Colonic mucosa (tissue), 4 donors: Measurements from ENCODE around the gene MCRIP1. TPM values are rescaled to one million over a fixed set of nuclear protein-coding genes. Genes with fewer than 3 reads are reported as not detected.

Experiments used
- DNase-seq: peaks from one replicate; pipeline ENCODE4 v3.0.0-alpha.2; 2020
- H3K27ac ChIP-seq: fragments of 200-600 bp; one replicate; pipeline ENCODE4 v1.8.0; 2021
- H3K27me3 ChIP-seq: fragments of 200-600 bp; one replicate; pipeline ENCODE4 v1.8.0; 2021
- H3K36me3 ChIP-seq: fragments of 200-600 bp; one replicate; pipeline ENCODE4 v1.8.0; 2021
- H3K4me1 ChIP-seq: fragments of 200-600 bp; one replicate; pipeline ENCODE4 v1.8.0; 2021; ENCODE audit warnings: mild to moderate bottlenecking
- H3K4me3 ChIP-seq: fragments of 200-600 bp; one replicate; pipeline ENCODE4 v1.8.0; 2021
- H3K9ac ChIP-seq, 2 donors: one replicate each; pipeline ENCODE4 v1.7.0; 2013; ENCODE audit warnings: control low read depth in 2 of 2, low read depth in 2 of 2, low read length in 2 of 2
- H3K9me3 ChIP-seq: fragments of 200-600 bp; one replicate; pipeline ENCODE4 v1.8.0; 2021
- CTCF ChIP-seq: fragments of 200-600 bp; IDR thresholded peaks from one replicate; pipeline ENCODE4 v1.8.0; 2022; ENCODE audit warnings: antibody characterized with exemption, mild to moderate bottlenecking
- intact Hi-C: fragments of 100-400 bp; cut with DNase I; formaldehyde crosslinking; loops from one replicate; pipeline ENCODE4 v1.14.1; 2022
- total RNA-seq, 2 donors: library from RNA; stranded (reverse); fragmentation: NEBNext Ultra II Directional in 1 of 2; extraction: Animal tissue kit (Norgen Biotek cat#: 25700) in 1 of 2; gene quantifications; one replicate each; pipeline ENCODE4 v1.2.1, GENCODE V29; 2021
- donor health status: healthy.
- donor health status: DM: no; HTN: no; CAD: no.
- donor health status: DM: no; HTN: no; CAD: no.

Gene MCRIP1
- 10 to 100 TPM; 25.9 to 26.2 TPM for total RNA-seq

DNA sequence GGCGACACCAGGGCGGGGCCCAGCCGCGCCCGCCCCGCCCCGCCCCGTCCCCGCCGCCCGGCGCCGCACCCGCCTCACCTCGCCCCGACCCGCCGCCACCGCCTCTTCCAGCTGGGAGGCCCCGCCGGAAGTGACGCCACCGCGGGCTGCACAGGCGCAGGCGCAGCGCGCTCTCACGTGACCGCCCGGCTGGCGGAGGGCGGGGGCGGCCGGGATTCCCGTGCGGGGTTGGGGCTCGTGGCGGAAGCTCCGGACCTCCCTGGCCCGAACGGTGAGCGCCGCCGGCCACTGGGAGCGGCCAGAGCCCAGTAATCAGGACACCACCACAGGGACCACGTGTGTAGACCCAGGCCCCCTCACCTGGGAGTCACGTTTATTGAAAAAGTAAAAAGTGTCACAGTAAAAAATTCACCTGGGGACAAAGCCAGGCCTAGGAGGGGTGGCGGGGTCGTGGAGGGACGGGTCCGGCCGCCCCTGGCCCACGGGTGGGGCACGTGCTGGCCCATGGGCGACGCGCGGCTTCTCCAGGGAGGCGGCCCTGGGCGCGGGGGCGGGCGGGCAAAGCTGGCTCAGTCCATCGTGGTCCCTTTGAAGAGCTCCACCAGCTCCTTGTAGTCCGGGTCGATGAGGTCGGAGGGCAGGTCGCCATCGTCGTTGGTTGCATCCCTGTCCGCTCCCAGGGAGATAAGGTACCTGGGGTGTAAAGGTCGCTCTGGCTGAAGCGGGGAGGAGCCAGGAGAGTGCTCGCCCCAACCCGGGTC, at the start of gene MCRIP1:
Gene MCRIP1 (minus strand): TSS at position 132 of the 761 bp plus-strand sequence. CDS start 8,785 bp downstream, outside the sequence.
- Histone ChIP-seq H3K4me3 (peak within 1 kb of the TSS; percentile 74), H3K27me3 (no peaks in the 10 kb centered on the region), H3K27ac (peak within 1 kb of the TSS; percentile 92), H3K36me3 (no peaks in the 10 kb centered on the region), H3K9ac (peak within 1 kb of the TSS; percentile 82 to 91), H3K9me3 (no peaks in the 10 kb centered on the region), H3K4me1 (peaks cover 4% of the 10 kb centered on the region)
- intact Hi-C loops = no loop called here
- TF ChIP-seq CTCF = no peak
- peak; percentile 94 for DNase-seq

DNA sequence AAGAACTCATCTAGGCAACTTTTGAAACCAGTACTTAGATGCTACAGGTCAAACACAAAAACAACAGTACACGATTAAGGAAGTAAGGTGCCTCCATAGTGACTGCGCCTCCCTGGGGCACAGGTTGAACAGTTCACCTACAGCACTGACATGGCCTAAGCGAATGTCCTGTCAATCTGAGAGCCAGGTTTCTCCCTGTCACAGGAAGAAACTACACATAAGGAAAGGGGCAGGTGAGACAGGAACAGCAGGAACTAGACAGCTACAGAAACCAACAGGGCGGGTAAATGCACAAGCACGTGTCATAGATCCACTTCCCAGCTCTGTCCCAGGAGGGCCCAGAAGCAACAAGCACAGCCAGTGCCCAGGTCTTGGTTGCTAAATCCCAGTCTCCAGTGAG, 46.0 kb upstream of the MCRIP1 start:
- Histone ChIP-seq H3K9ac (no peak overlapping the region), H3K9me3 (no peaks in the 10 kb centered on the region), H3K4me1 (no peaks in the 10 kb centered on the region), H3K36me3 (no peaks in the 10 kb centered on the region), H3K4me3 (no peak overlapping the region), H3K27ac (no peak overlapping the region), H3K27me3 (no peaks in the 10 kb centered on the region)
- no peak for TF ChIP-seq CTCF
- DNase-seq = no peak
- intact Hi-C loops = no loop called here

DNA sequence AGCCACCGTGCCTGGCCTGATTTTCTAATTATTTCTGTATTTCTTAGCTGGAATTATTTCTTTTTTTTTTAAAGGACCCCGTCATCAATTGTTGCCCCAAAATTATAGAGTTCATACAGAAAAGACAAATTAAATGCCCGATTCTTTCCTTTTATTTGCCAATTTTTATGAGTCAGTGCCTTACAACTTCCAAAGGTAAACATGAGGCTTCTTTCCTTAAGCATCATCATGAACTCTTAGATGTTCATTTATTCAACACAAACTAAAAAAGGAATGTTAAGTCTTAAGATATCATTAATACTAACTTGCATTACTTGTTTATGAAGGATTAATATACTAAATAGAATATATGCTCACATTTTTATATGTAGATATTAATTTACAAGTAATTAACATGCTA, 45.2 kb upstream of the MCRIP1 start:
- Histone ChIP-seq H3K4me1 (no peaks in the 10 kb centered on the region), H3K9me3 (no peaks in the 10 kb centered on the region), H3K4me3 (no peak overlapping the region), H3K27me3 (no peaks in the 10 kb centered on the region), H3K27ac (no peak overlapping the region), H3K9ac (no peak overlapping the region), H3K36me3 (no peaks in the 10 kb centered on the region)
- no peak for DNase-seq
- no peak for TF ChIP-seq CTCF
- intact Hi-C loops = no loop called here

- intact Hi-C loops = no loop called here
- H3K4me1 ChIP-seq = no peaks in the 10 kb centered on the region
- no peak for TF ChIP-seq CTCF
These were observed 44.5 kb upstream of the MCRIP1 start for GRCh38 chr17:81877569-81877968.

DNA sequence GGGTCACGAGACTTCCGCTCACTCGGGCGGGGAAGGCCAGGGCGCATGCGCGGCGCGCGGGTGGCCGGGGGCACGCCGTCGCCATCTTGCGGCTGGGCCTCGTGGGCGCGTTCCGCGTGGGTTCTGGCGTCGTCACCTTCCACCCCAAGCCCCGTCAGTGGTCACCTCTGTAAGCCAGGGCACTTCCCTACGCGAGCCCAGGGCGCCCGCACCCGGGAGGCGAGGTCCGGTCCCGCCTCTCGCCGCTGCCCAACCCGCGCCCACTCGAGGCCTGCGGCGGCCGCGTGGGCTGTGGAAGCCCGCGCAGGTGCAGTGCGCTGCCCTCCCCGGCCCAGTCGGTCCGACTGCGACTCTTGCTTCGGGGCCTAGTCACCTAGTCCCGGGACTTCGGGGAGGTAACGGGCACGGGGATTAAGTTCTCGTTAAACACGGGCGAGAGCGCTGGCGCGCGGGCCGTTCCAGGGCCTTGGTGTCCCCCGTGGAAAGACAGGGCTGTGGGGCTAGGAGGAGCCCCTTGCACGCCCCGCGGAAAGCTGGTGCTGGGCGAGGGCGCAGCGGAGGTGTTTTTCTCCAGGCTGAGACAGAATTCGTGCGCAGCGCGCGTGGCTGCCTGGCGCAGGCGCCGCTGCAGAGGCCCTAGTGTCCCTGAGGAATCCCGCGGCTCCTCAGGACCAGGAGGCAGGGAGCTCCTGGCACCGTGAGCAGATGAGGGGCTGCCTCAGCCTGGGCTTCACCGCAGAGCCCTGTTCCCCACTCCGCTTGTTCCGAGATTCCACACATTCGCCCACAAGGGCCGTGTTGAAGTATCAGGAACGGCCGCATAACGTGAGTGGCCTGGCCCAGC, 38.5 kb upstream of the MCRIP1 start:
- DNase-seq = peak; percentile 96
- Histone ChIP-seq H3K27ac (peak overlapping the region; percentile 99), H3K9ac (peak overlapping the region; percentile 98 to 100), H3K36me3 (no peaks in the 10 kb centered on the region), H3K9me3 (no peaks in the 10 kb centered on the region), H3K4me3 (peak overlapping the region; percentile 98), H3K4me1 (peaks cover 24% of the 10 kb centered on the region), H3K27me3 (no peaks in the 10 kb centered on the region)
- intact Hi-C loops = no loop called here
- no peak for TF ChIP-seq CTCF

More at GRCh38 chr17:81877569-81877968, 44.5 kb upstream of the MCRIP1 start:
- Histone ChIP-seq H3K27me3 (no peaks in the 10 kb centered on the region), H3K4me3 (no peak overlapping the region), H3K9me3 (no peaks in the 10 kb centered on the region), H3K27ac (no peak overlapping the region), H3K9ac (no peak overlapping the region), H3K36me3 (no peaks in the 10 kb centered on the region)
- DNase-seq = no peak
